Measurements from ENCODE around the gene ZMAT5. TPM values are rescaled to one million over a fixed set of nuclear protein-coding genes. Genes with fewer than 3 reads are reported as not detected.

The ZMAT5 gene
- total and polyA plus RNA-seq, 2 donors from 2014 or later = 21.3 to 47.7 TPM

DNA sequence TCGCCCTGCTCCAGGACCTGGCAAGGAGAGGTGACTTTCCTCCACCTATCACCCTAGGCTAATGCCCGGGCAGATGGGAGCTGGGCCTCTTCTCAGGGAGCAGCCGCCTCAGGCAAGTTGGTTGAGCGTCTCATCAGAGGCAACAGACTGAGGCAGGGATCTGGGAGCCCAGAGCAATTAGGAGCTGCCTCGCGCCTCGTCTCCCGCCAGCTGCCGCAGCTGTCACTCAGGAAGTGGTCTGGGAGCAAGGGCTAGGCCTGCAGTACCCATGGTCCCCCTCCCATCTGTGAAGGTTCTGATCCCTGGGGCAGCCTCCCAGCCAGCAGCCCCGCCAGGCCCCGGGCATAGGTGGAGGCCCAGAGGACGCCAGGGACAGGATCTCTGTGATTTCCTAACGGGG, 51.6 kb downstream of the ZMAT5 start:
- peaks cover 3% of the 10 kb centered on the region for H3K27me3 ChIP-seq (ENCODE audit: control insufficient read depth, insufficient read depth, low read length)
- H3K4me1 ChIP-seq (ENCODE audit: control insufficient read depth in 2 of 3, insufficient read depth in 2 of 3, low read depth in 1 of 3, low read length in 3 of 3) = peaks cover 0 to 4% (median 0%) of the 10 kb centered on the region in 3 donors
- no peak overlapping the region for H3K27ac ChIP-seq (ENCODE audit: low read depth in 2 of 2, low read length in 2 of 2)
- no peak for DNase-seq
- TF ChIP-seq, protein P1, sequence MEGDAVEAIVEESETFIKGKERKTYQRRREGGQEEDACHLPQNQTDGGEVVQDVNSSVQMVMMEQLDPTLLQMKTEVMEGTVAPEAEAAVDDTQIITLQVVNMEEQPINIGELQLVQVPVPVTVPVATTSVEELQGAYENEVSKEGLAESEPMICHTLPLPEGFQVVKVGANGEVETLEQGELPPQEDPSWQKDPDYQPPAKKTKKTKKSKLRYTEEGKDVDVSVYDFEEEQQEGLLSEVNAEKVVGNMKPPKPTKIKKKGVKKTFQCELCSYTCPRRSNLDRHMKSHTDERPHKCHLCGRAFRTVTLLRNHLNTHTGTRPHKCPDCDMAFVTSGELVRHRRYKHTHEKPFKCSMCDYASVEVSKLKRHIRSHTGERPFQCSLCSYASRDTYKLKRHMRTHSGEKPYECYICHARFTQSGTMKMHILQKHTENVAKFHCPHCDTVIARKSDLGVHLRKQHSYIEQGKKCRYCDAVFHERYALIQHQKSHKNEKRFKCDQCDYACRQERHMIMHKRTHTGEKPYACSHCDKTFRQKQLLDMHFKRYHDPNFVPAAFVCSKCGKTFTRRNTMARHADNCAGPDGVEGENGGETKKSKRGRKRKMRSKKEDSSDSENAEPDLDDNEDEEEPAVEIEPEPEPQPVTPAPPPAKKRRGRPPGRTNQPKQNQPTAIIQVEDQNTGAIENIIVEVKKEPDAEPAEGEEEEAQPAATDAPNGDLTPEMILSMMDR (IDR thresholded peaks at IDR 0.05; ENCODE audit: borderline replicate concordance, extremely low read depth, insufficient read depth) = no peak
- intact Hi-C loops (cut with DNase I) = no loop called here
- no peak overlapping the region for H3K4me3 ChIP-seq (ENCODE audit: low read length in 3 of 3)
- H3K36me3 ChIP-seq (ENCODE audit: control insufficient read depth in 2 of 3, insufficient read depth in 3 of 3, low read length in 3 of 3) = no peaks in the 10 kb centered on the region
- no peaks in the 10 kb centered on the region for H3K9me3 ChIP-seq (ENCODE audit: control insufficient read depth in 2 of 3, insufficient read depth in 1 of 3, low read length in 3 of 3)
- H3K9ac ChIP-seq (ENCODE audit: low read length in 3 of 3) = no peak overlapping the region
- no peak for FAIRE-seq

DNA sequence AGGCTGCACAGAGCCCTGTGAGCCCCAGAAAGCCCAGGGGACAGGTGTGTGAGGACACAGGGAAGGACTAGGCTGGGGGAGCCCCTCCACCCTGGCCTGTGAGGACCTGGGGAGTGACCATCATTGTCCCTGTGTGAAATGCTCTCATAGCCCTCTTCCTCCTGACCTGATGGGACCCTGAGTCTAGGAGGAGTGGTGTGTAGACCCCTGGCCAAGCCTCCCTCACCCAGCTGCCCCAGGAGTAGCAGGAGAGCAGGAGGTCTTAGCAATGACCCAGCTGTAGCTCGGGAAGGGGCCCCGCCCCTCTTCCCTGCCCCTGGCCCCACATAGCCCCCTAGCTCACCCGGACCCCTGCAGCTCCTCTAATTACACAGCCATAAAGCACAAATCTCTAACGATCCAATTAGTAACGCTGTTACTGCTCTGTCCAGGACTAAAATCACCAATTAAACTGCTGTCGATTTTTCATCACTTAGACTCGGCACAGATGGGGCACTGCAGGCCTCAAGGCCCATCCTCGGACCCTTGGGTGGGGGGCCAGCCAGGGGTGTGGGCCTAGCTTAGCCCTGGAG, 53.6 kb downstream of the ZMAT5 start:
- intact Hi-C loops (cut with DNase I) = no loop called here
- Histone ChIP-seq H3K27ac (ENCODE audit: low read depth in 2 of 2, low read length in 2 of 2) (no peak overlapping the region), H3K4me1 (ENCODE audit: control insufficient read depth in 2 of 3, insufficient read depth in 2 of 3, low read depth in 1 of 3, low read length in 3 of 3) (peaks cover 0 to 2% (median 0%) of the 10 kb centered on the region in 3 donors), H3K27me3 (ENCODE audit: control insufficient read depth, insufficient read depth, low read length) (no peaks in the 10 kb centered on the region), H3K9me3 (ENCODE audit: control insufficient read depth in 2 of 3, insufficient read depth in 1 of 3, low read length in 3 of 3) (no peaks in the 10 kb centered on the region), H3K9ac (ENCODE audit: low read length in 3 of 3) (no peak overlapping the region), H3K4me3 (ENCODE audit: low read length in 3 of 3) (no peak overlapping the region), H3K36me3 (ENCODE audit: control insufficient read depth in 2 of 3, insufficient read depth in 3 of 3, low read length in 3 of 3) (no peaks in the 10 kb centered on the region)
- TF ChIP-seq, protein P1 (IDR thresholded peaks at IDR 0.05; ENCODE audit: borderline replicate concordance, extremely low read depth, insufficient read depth) = no peak
- FAIRE-seq = no peak
- DNase-seq = no peak

DNA sequence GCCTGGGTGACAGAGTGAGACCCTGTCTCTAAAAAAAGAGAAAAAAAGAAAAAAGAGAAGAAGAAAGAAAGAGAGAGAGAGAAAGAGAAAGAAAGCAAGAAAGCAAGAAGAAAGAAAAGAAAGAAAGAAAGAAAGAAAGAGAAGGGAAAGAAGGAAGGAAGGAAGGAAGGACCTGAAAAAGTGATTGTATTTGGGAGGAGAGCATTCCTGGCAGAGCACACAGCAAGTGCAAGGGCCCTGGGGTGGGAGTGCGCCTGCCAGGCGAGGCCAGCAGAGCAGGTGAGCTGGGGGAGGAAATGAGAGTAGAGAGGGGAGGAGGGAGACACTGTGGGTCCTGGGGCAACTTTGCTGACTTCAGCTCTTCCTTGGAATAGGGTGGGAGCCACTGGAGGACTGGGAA, 54.7 kb downstream of the ZMAT5 start:
- intact Hi-C loops (cut with DNase I) = no loop called here
- DNase-seq (no peak), FAIRE-seq (no peak)
- Histone ChIP-seq H3K27ac (ENCODE audit: low read depth in 2 of 2, low read length in 2 of 2) (no peak overlapping the region), H3K4me3 (ENCODE audit: low read length in 3 of 3) (no peak overlapping the region), H3K36me3 (ENCODE audit: control insufficient read depth in 2 of 3, insufficient read depth in 3 of 3, low read length in 3 of 3) (no peaks in the 10 kb centered on the region), H3K27me3 (ENCODE audit: control insufficient read depth, insufficient read depth, low read length) (no peaks in the 10 kb centered on the region), H3K9ac (ENCODE audit: low read length in 3 of 3) (no peak overlapping the region), H3K4me1 (ENCODE audit: control insufficient read depth in 2 of 3, insufficient read depth in 2 of 3, low read depth in 1 of 3, low read length in 3 of 3) (peaks cover 0 to 2% (median 0%) of the 10 kb centered on the region in 3 donors), H3K9me3 (ENCODE audit: control insufficient read depth in 2 of 3, insufficient read depth in 1 of 3, low read length in 3 of 3) (no peaks in the 10 kb centered on the region)
- TF ChIP-seq, protein P1 (IDR thresholded peaks at IDR 0.05; ENCODE audit: borderline replicate concordance, extremely low read depth, insufficient read depth) = no peak
